PC-9 (cell line): ENCODE measurements around the gene CTAG1B.

ENCODE experiments used
- EZH2 ChIP-seq: fragments of 200-600 bp; sonication (generic); IDR thresholded peaks from 2 replicates; pipeline ENCODE4 v1.8.0; 2017; ENCODE audit warnings: antibody characterized with exemption, low read depth
- TF ChIP-seq, protein P1 (sequence below): fragments of 200-600 bp; sonication (generic); conservative IDR thresholded peaks from 2 replicates; pipeline ENCODE4 v1.6.1; 2017; ENCODE audit warnings: mixed run types, antibody characterized with exemption, mild to moderate bottlenecking, moderate library complexity

DNA sequence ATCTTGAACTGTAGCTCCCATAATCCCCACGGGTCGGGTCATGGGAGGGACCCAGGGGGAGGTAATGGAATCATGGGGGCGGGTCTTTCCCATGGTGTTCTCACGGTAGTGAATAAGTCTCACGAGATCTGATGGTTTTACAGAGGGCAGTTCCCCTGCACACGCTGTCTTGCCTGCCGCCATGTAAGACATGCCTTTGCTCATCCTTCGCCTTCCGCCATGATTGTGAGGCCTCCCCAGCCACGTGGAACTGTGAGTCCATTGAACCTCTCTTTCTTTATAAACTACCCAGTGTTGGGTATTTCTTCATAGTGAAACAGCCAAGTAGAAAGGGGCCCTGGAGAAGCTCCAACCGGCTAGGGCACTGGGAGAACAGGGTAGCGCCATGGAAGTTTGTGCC lies 21.9 kb downstream of the CTAG1B start:
- TF ChIP-seq, protein P1, sequence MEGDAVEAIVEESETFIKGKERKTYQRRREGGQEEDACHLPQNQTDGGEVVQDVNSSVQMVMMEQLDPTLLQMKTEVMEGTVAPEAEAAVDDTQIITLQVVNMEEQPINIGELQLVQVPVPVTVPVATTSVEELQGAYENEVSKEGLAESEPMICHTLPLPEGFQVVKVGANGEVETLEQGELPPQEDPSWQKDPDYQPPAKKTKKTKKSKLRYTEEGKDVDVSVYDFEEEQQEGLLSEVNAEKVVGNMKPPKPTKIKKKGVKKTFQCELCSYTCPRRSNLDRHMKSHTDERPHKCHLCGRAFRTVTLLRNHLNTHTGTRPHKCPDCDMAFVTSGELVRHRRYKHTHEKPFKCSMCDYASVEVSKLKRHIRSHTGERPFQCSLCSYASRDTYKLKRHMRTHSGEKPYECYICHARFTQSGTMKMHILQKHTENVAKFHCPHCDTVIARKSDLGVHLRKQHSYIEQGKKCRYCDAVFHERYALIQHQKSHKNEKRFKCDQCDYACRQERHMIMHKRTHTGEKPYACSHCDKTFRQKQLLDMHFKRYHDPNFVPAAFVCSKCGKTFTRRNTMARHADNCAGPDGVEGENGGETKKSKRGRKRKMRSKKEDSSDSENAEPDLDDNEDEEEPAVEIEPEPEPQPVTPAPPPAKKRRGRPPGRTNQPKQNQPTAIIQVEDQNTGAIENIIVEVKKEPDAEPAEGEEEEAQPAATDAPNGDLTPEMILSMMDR: no peak
- TF ChIP-seq EZH2: no peak
